Skeletal muscle tissue (tissue), 4 donors: ENCODE data around the gene GNAS. TPM values are rescaled to one million over a fixed set of nuclear protein-coding genes. Genes with fewer than 3 reads are reported as not detected.
A peak's percentile ranks its signal among the peaks of the same experiment; 100 is the strongest.
"Not testable (repeated sequence)": the region's sequence is repeated elsewhere in the genome, so short reads cannot be mapped to it uniquely, and the experiment has no call there.

ENCODE experiments used
- H3K27ac ChIP-seq: one replicate; pipeline ENCODE4 v1.7.0; 2013; ENCODE audit warnings: mild to moderate bottlenecking, low read depth, low read length, inconsistent platforms
- H3K27me3 ChIP-seq, 3 donors: one replicate each; pipeline ENCODE4 v1.7.0; 2013; ENCODE audit warnings: low read length in 3 of 3; ENCODE audit not compliant: control insufficient read depth in 3 of 3, insufficient read depth in 3 of 3
- H3K36me3 ChIP-seq, 3 donors: one replicate each; pipeline ENCODE4 v1.7.0; 2013; ENCODE audit warnings: low read length in 3 of 3; ENCODE audit not compliant: control insufficient read depth in 3 of 3, insufficient read depth in 3 of 3
- H3K4me1 ChIP-seq, 3 donors: one replicate each; pipeline ENCODE4 v1.7.0; 2013; ENCODE audit warnings: low read length in 3 of 3, mild to moderate bottlenecking in 3 of 3; ENCODE audit not compliant: control insufficient read depth in 3 of 3, insufficient read depth in 3 of 3
- H3K4me3 ChIP-seq, 3 donors: one replicate each; pipeline ENCODE4 v1.7.0; 2013; ENCODE audit warnings: low read length in 3 of 3
- H3K9ac ChIP-seq, 3 donors: one replicate each; pipeline ENCODE4 v1.7.0; 2013; ENCODE audit warnings: low read length in 3 of 3, mild to moderate bottlenecking in 3 of 3, moderate library complexity in 2 of 3, low read depth in 1 of 3
- H3K9me3 ChIP-seq, 3 donors: one replicate each; pipeline ENCODE4 v1.7.0; 2013; ENCODE audit warnings: low read length in 3 of 3; ENCODE audit not compliant: control insufficient read depth in 3 of 3
- total RNA-seq: library from RNA; depleted of rRNA; stranded (reverse); fragments of >200 nt; gene quantifications from one replicate; pipeline ENCODE4 v1.2.3, GENCODE V29; 2014
- donor health status: Osteomylitis.

Gene GNAS
- total RNA-seq, 1 donor from 2014 or later: 820 TPM

DNA sequence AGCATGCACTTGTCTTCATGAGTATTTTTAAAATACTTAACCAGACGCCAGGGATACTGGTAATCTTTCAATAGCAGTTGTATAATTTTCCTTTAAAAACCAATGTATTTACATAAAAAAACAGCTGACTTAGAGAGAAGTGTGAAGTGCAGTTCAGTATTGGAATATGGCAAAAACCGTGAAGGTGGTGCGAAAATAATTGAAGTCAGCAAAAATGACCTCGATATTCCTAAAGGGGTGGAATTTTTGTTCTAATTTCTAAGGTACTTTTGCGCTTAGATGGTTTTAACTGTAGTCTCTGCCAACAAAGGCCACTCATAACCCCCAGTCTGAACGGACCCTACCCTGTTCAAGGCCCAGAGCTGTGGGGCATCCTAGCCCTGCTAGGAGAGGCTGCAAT lies 27.1 kb upstream of the GNAS start:
- no peaks in the 10 kb centered on the region for H3K27me3 ChIP-seq
- H3K9me3 ChIP-seq: no peaks in the 10 kb centered on the region
- H3K36me3 ChIP-seq: no peaks in the 10 kb centered on the region
- peaks cover 34 to 66% (median 53%) of the 10 kb centered on the region in 3 donors for H3K4me1 ChIP-seq
- H3K9ac ChIP-seq: no peak overlapping the region
- H3K4me3 ChIP-seq: no peak overlapping the region
- H3K27ac ChIP-seq: peak overlapping the region; percentile 50

GRCh38 chr20:58826271-58826670 lies 26.2 kb upstream of the GNAS start:
- Histone ChIP-seq H3K9ac (no peak overlapping the region), H3K27me3 (no peaks in the 10 kb centered on the region), H3K27ac (no peak overlapping the region), H3K4me3 (no peak overlapping the region), H3K9me3 (no peaks in the 10 kb centered on the region), H3K36me3 (no peaks in the 10 kb centered on the region), H3K4me1 (peaks cover 34 to 69% (median 53%) of the 10 kb centered on the region in 3 donors)

- peaks cover 31 to 57% (median 43%) of the 10 kb centered on the region in 3 donors for H3K4me1 ChIP-seq
- H3K36me3 ChIP-seq: no peaks in the 10 kb centered on the region
- no peaks in the 10 kb centered on the region for H3K9me3 ChIP-seq
- no peak overlapping the region for H3K4me3 ChIP-seq
- H3K27ac ChIP-seq: peak overlapping the region; percentile 61
- no peaks in the 10 kb centered on the region for H3K27me3 ChIP-seq
- no peak overlapping the region for H3K9ac ChIP-seq
These were observed 24.4 kb upstream of the GNAS start for GRCh38 chr20:58828136-58828535.

DNA sequence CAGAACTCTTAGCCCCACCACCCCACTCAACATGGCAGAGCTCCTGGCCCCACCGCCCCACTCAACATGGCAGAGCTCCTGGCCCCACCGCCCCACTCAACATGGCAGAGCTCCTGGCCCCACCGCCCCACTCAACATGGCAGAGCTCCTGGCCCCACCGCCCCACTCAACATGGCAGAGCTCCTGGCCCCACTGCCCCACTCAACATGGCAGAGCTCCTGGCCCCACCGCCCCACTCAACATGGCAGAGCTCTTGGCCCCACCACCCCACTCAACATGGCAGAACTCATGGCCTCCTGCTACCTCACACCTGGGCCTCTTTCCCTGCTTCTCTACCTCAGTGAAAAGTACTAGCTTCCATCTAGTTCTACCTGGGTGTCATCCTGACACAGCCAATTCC lies 23.7 kb upstream of the GNAS start:
- H3K36me3 ChIP-seq, H3K9me3 ChIP-seq, H3K4me3 ChIP-seq, H3K9ac ChIP-seq, H3K27me3 ChIP-seq: not testable (repeated sequence)
- Histone ChIP-seq H3K27ac (peak overlapping the region; percentile 61), H3K4me1 (peaks cover 29 to 50% (median 37%) of the 10 kb centered on the region in 3 donors)

DNA sequence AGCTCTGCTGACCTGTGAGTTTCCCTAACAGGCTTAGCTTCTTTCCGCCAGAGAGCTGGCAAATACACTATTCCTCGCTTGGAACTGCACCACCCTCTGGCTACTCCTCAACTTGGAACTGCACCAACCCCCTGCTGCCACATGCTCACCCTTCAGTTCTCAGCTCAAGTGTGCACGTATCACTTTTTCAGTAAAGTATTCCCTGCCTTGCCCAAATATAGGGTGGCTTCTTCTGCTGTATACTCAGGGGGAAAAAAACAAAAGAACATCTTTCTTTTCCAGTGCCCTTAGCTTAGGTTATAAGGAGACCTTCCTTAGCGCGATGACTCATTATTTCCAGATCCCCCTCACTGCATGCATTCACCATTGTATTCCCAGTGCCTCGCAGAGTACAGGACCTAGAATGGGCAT lies 23.0 kb upstream of the GNAS start:
- H3K4me1 ChIP-seq: peaks cover 29 to 48% (median 31%) of the 10 kb centered on the region in 3 donors
- H3K27me3 ChIP-seq: no peaks in the 10 kb centered on the region
- no peaks in the 10 kb centered on the region for H3K9me3 ChIP-seq
- H3K27ac ChIP-seq: peak overlapping the region; percentile 61
- peak overlapping the region in 1 of 3 donors; percentile 47 for H3K9ac ChIP-seq
- H3K36me3 ChIP-seq: no peaks in the 10 kb centered on the region
- H3K4me3 ChIP-seq: peak overlapping the region in 1 of 3 donors; percentile 50

- Histone ChIP-seq H3K27me3 (no peaks in the 10 kb centered on the region), H3K4me1 (peaks cover 19 to 28% (median 19%) of the 10 kb centered on the region in 3 donors), H3K4me3 (no peak overlapping the region), H3K27ac (no peak overlapping the region), H3K9me3 (no peaks in the 10 kb centered on the region), H3K9ac (no peak overlapping the region), H3K36me3 (no peaks in the 10 kb centered on the region)
These were observed 20.1 kb upstream of the GNAS start for GRCh38 chr20:58832457-58832856.

GRCh38 chr20:58833921-58834320 lies 18.6 kb upstream of the GNAS start:
- H3K4me3 ChIP-seq: no peak overlapping the region
- no peak overlapping the region for H3K9ac ChIP-seq
- no peaks in the 10 kb centered on the region for H3K36me3 ChIP-seq
- H3K27ac ChIP-seq: no peak overlapping the region
- H3K4me1 ChIP-seq: peaks cover 8 to 15% (median 11%) of the 10 kb centered on the region in 3 donors
- H3K27me3 ChIP-seq: peaks cover 0 to 1% (median 0%) of the 10 kb centered on the region in 3 donors
- H3K9me3 ChIP-seq: no peaks in the 10 kb centered on the region

GRCh38 chr20:58835231-58835630 lies 17.3 kb upstream of the GNAS start:
- Histone ChIP-seq H3K27me3 (peaks cover 6 to 14% (median 8%) of the 10 kb centered on the region in 3 donors), H3K9me3 (no peaks in the 10 kb centered on the region), H3K4me1 (peaks cover 0 to 11% (median 1%) of the 10 kb centered on the region in 3 donors), H3K9ac (no peak overlapping the region), H3K36me3 (no peaks in the 10 kb centered on the region), H3K27ac (no peak overlapping the region), H3K4me3 (no peak overlapping the region)

- no peak overlapping the region for H3K27ac ChIP-seq
- no peak overlapping the region for H3K4me3 ChIP-seq
- H3K27me3 ChIP-seq: peaks cover 17 to 27% (median 21%) of the 10 kb centered on the region in 3 donors
These were observed 15.8 kb upstream of the GNAS start for GRCh38 chr20:58836616-58837204.

DNA sequence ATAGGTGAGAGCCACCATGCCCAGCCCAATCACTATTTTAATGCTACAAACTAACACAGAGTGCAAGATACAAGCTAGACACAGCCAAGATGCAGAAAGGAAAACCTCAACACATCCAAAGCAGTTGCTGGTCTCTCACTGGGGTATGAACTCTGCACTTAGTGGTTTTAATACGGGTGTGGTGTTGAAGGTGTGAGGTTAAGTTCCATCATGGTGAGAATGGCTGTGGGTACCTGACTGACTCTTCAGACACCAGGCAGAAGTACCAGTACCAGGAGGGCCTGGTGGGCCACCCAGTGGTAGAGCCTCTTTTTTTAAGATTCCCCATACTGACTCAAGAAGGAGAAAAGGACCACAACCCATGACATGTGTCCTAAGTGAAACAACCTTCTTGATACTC lies 14.8 kb upstream of the GNAS start:
- Histone ChIP-seq H3K27me3 (peaks cover 22 to 36% (median 26%) of the 10 kb centered on the region in 3 donors), H3K27ac (no peak overlapping the region), H3K4me1 (peaks cover 0 to 5% (median 2%) of the 10 kb centered on the region in 3 donors), H3K9ac (no peak overlapping the region), H3K4me3 (no peak overlapping the region), H3K36me3 (no peaks in the 10 kb centered on the region), H3K9me3 (no peaks in the 10 kb centered on the region)

More at GRCh38 chr20:58836616-58837204, 15.8 kb upstream of the GNAS start:
- no peaks in the 10 kb centered on the region for H3K36me3 ChIP-seq
- no peak overlapping the region for H3K9ac ChIP-seq
- H3K9me3 ChIP-seq: no peaks in the 10 kb centered on the region
- H3K4me1 ChIP-seq: peaks cover 0 to 5% (median 2%) of the 10 kb centered on the region in 3 donors
